Measurements from ENCODE around the gene FAM78A.
"Not testable (repeated sequence)": the region's sequence is repeated elsewhere in the genome, so short reads cannot be mapped to it uniquely, and the experiment has no call there.

FAM78A gene

DNA sequence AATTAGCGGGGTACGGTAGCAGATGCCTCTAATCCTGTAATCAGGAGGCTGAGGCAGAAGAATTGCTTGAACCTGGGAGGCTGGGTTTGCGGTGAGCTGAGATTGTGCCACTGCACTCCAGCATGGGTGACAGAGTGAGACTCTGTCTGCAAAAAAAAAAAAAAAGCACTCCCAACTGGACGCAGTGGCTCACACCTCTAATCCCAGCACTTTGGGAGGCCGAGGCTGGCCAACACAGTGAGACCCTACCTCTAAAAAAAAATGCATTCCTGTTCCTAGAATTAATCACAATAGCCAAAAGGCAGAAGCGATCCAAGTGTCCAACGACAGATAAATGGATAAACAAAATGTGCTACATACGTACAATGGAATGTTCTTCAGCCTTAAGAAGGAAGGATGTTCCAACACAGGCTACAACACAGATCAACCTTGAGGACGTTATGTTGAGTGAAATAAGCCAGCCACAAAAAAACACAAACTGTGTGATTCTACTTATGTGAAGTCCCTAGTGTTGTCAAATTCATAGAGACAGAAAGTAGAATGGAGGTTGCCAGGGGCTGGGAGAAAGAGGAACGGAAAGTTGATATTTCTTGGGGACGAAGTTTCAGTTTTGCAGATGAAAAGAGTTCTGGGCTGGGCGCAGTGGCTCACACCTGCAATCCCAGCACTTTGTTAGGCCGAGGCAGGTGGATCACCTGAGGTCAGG lies 13.8 kb downstream of the FAM78A start:
- DNase-seq: no peak

DNA sequence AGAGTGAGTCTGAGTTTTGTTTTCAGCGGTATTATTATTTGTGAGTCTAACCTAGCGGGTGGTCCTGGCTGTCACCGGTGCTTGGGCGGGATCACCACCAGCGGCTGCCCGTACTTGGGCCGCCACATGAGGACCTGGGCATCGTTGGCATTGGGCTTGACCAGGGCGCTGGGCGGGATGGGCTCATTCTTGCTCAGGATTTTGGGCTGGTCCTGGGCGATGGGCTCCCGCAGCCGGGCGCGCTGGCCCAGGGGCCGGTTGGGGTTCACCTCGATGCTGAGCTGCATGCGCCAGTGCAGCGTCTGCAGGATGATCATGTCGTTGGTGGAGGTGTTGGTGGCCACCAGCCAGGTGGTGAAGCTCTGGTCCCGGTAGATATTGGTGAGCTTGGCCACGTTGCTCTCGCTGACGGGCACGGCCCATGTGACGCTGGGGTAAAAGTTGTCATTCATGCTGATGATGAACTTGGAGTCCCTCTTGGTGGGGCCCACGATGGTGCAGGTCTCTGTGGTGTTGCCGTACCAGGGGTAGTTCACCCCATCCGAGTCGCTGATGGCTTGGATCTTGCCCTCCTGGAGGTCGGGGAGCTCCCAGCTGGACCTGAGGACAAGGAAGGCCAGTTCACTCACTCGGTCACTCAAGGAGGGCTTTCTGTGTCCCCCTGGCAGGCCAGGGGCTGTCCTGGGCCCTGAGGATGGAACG lies 15.4 kb downstream of the FAM78A start:
- no peak for DNase-seq

DNA sequence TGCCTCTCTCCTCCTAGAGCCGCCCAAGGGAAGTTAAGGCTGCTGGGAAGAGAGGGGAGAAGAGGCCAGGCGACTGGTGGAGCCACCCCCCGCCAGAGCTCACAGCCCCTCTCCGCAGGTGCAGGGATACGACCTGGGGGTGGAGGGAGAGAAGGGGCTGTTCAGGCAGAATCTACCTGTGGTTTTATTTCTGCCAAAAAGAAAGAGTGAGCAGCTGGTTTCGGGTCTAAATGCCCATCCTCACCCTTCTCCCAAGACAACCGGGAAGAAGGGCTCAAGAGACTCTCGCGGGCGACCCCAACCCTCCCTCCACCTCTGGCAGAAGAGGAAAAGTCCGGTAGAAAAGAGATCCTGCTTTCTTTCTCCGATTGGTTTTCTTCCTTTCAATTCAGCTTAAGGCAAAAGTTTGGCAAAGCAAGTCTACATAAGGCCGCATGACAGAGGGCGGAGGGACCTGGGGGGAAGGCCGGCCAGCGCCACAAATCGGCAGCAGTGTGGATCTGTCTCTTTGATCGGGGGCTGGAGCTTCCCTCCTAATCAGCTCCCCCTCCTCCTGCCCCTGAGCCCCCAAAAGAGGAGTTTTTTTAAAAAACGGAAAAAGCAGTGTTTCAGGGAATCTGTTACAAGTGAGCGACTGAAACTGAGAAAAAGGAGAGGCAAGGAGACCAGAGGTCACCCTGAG lies 16.3 kb downstream of the FAM78A start:
- no peak for DNase-seq

GRCh38 chr9:131259432-131259898 lies 16.8 kb downstream of the FAM78A start:
- no peak for DNase-seq

- DNase-seq: no peak
Measured at GRCh38 chr9:131258698-131259431, 17.4 kb downstream of the FAM78A start.

GRCh38 chr9:131258186-131258585 lies 18.1 kb downstream of the FAM78A start:
- DNase-seq: no peak

DNA sequence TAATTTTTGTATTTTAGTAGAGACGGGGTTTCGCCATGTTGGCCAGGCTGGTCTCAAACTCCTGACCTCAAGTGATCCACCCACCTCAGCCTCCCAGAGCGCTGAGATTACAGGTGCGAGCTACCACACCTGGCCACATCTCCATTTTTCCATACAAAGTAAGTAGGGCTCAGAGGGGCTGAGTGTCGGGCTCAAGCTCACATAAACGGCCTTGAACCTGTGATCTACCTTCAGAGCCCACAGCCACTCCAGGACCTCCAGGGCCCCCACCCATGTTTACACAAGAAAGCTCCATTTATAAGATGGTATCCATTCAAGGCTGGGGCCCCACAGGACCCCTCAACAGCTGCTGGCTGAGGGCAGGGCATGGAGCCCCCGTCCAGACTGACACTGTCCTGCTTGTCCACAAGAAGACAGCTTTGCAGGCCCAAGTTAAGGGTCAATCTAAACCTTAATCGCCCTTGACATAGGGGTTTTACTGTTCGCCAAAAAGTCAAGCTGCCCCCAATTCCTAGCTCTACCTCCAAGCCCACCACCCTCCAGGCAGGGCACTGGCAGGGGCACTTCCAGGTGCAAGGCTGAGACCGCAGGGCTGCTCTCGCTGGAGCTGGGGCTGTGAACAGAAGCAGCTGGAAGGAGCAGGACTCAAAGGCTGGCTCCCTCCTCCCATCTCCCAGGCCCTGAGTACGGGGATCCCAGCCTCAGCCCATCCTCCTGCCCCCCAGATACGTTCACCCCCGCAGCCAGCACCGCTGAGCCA lies 18.9 kb downstream of the FAM78A start:
- no peak for DNase-seq

- DNase-seq: no peak
Measured at GRCh38 chr9:131255676-131256197, 20.6 kb downstream of the FAM78A start.

GRCh38 chr9:131254626-131255025 lies 21.7 kb downstream of the FAM78A start:
- DNase-seq: no peak

- no peak for DNase-seq
Measured at GRCh38 chr9:131253891-131254491, 22.3 kb downstream of the FAM78A start.

DNA sequence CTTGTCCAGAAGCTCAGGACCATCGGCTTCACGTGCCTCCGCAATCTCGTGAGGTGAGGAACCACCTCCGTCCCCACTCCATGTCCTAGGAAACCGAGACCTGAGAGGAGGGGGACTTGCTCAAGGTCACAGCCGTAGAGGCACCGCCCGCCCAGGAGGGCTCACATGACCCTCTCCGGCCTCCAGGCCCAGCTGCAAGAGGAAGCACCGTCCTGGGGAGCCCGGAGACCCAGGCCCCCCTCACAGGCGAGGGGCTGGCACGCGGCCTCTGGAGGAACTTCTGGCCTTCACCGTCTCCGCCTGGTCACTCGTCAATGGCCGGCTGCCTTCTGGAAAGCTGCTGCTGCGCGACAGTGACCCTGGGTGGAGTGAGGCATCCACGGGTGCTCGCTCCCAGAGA lies 24.2 kb downstream of the FAM78A start:
- DNase-seq: no peak

- DNase-seq: no peak
Measured at GRCh38 chr9:131246618-131247017, 29.7 kb downstream of the FAM78A start.

GRCh38 chr9:131244331-131244730 lies 32.0 kb downstream of the FAM78A start:
- not testable (repeated sequence) for DNase-seq

- no peak for DNase-seq
Measured at GRCh38 chr9:131240047-131240921, 36.0 kb downstream of the FAM78A start.

- DNase-seq: no peak
Measured at GRCh38 chr9:131239161-131239975, 36.9 kb downstream of the FAM78A start.

- peak; percentile 92 for DNase-seq
Measured at GRCh38 chr9:131238402-131239021, 37.8 kb downstream of the FAM78A start.

- DNase-seq: peak; percentile 81
Measured at GRCh38 chr9:131237931-131238401, 38.3 kb downstream of the FAM78A start.

GRCh38 chr9:131237291-131237690 lies 39.0 kb downstream of the FAM78A start:
- no peak for DNase-seq

- DNase-seq: no peak
Measured at GRCh38 chr9:131236761-131237160, 39.5 kb downstream of the FAM78A start.

Measured in eye (tissue), 1 donor.